Neural cell (in vitro differentiated cells): ENCODE results near the gene EIF4A3. TPM values are rescaled to one million over a fixed set of nuclear protein-coding genes. Genes with fewer than 3 reads are reported as not detected.

Experiments used
- H2AFZ ChIP-seq: fragments of 200-600, 300-800 bp; sonication (generic), shearing (Covaris generic); 2 replicates; pipeline ENCODE4 v1.6.0; 2014; ENCODE audit warnings: low read depth, mild to moderate bottlenecking, antibody characterized with exemption, low read length, moderate library complexity
- H3F3A ChIP-seq: fragments of 200-600 bp; shearing (Covaris generic); 2 replicates; pipeline ENCODE4 v1.6.1; 2016; ENCODE audit warnings: mild to moderate bottlenecking, moderate library complexity, mixed read lengths, antibody characterized with exemption, low read length; ENCODE audit not compliant: insufficient read depth, poor library complexity, severe bottlenecking
- H3K27ac ChIP-seq: fragments of 200-600, 300-800 bp; sonication (generic), shearing (Covaris generic); 2 replicates; pipeline ENCODE4 v1.5.1; 2014; ENCODE audit warnings: mild to moderate bottlenecking, low read length, moderate library complexity
- H3K27me3 ChIP-seq: fragments of 300-800, 200-600 bp; sonication (generic), shearing (Covaris generic); 2 replicates; pipeline ENCODE4 v1.6.0; 2014; ENCODE audit warnings: mild to moderate bottlenecking, low read depth, low read length, moderate library complexity; ENCODE audit not compliant: insufficient read depth
- H3K36me3 ChIP-seq: fragments of 300-800, 200-600 bp; sonication (generic), shearing (Covaris generic); 2 replicates; pipeline ENCODE4 v1.5.1; 2014; ENCODE audit warnings: mild to moderate bottlenecking, antibody characterized with exemption, low read length, moderate library complexity; ENCODE audit not compliant: insufficient read depth
- H3K4me2 ChIP-seq: fragments of 300-800, 200-600 bp; sonication (generic), shearing (Covaris generic); 2 replicates; pipeline ENCODE4 v1.6.0; 2014; ENCODE audit warnings: mild to moderate bottlenecking, low read length
- H3K4me3 ChIP-seq: fragments of 300-800, 200-600 bp; sonication (generic), shearing (Covaris generic); 2 replicates; pipeline ENCODE4 v1.5.1; 2014; ENCODE audit warnings: mild to moderate bottlenecking, low read length, moderate library complexity
- H3K79me2 ChIP-seq: fragments of 200-600 bp; shearing (Covaris generic); replicated peaks from 2 replicates; pipeline ENCODE4 v1.6.0; 2014; ENCODE audit warnings: mild to moderate bottlenecking, low read length, moderate library complexity; ENCODE audit not compliant: insufficient read depth
- H3K9ac ChIP-seq: fragments of 300-800, 200-600 bp; sonication (generic), shearing (Covaris generic); 2 replicates; pipeline ENCODE4 v1.6.1; 2016; ENCODE audit warnings: mild to moderate bottlenecking, low read length, mixed read lengths
- H3K9me2 ChIP-seq: fragments of 200-600 bp; shearing (Covaris generic); 2 replicates; pipeline ENCODE4 v1.6.1; 2016; ENCODE audit warnings: mild to moderate bottlenecking, low read length, mixed read lengths; ENCODE audit not compliant: insufficient read depth
- H3K9me3 ChIP-seq: fragments of 200-600, 300-800 bp; sonication (generic), shearing (Covaris generic); 2 replicates; pipeline ENCODE4 v1.6.1; 2016; ENCODE audit warnings: mild to moderate bottlenecking, mixed run types, low read length, moderate library complexity, mixed read lengths
- H4K20me1 ChIP-seq: fragments of 200-600 bp; shearing (Covaris generic); 2 replicates; pipeline ENCODE4 v1.6.1; 2016; ENCODE audit warnings: mild to moderate bottlenecking, mixed run types; ENCODE audit not compliant: insufficient read depth
- CTCF ChIP-seq: fragments of 450-650 bp; IDR thresholded peaks from 2 replicates; pipeline ENCODE4 v1.5.1; 2014; ENCODE audit warnings: antibody characterized with exemption, mild to moderate bottlenecking, moderate library complexity; ENCODE audit not compliant: poor library complexity, severe bottlenecking
- EP300 ChIP-seq: fragments of 450-650 bp; conservative IDR thresholded peaks from 2 replicates; pipeline ENCODE4 v1.6.1; 2014; ENCODE audit warnings: antibody characterized with exemption, mild to moderate bottlenecking, moderate library complexity; ENCODE audit not compliant: poor library complexity, severe bottlenecking
- EZH2 ChIP-seq: fragments of 200-600, 300-800 bp; shearing (Covaris generic), sonication (generic); IDR thresholded peaks from 2 replicates; pipeline ENCODE4 v1.6.1; 2014; ENCODE audit warnings: antibody characterized with exemption, low read length, borderline replicate concordance, mild to moderate bottlenecking; ENCODE audit not compliant: insufficient read depth, poor library complexity, severe bottlenecking
- MXI1 ChIP-seq: fragments of 450-650 bp; conservative IDR thresholded peaks from 2 replicates; pipeline ENCODE4 v1.6.1; 2014; ENCODE audit warnings: antibody characterized with exemption, mild to moderate bottlenecking; ENCODE audit not compliant: poor library complexity, severe bottlenecking
- POLR2AphosphoS5 ChIP-seq: IDR thresholded peaks from 2 replicates; pipeline ENCODE4 v1.6.1; 2012
- RAD21 ChIP-seq: fragments of 450-650 bp; conservative IDR thresholded peaks from 2 replicates; pipeline ENCODE4 v1.6.1; 2014; ENCODE audit warnings: antibody characterized with exemption, mild to moderate bottlenecking, moderate library complexity
- REST ChIP-seq: IDR thresholded peaks from 2 replicates; pipeline ENCODE4 v1.6.1; 2012; ENCODE audit warnings: borderline replicate concordance
- SMC3 ChIP-seq: fragments of 450-650 bp; conservative IDR thresholded peaks from 2 replicates; pipeline ENCODE4 v1.6.1; 2014; ENCODE audit warnings: antibody characterized with exemption, mild to moderate bottlenecking, moderate library complexity; ENCODE audit not compliant: poor library complexity
- TAF1 ChIP-seq: IDR thresholded peaks from 2 replicates; pipeline ENCODE4 v1.6.1; 2012; ENCODE audit warnings: low read depth
- polyA plus RNA-seq: library from polyadenylated mRNA; depleted of rRNA; stranded (reverse); fragments of >200 nt; gene quantifications from 2 replicates; pipeline ENCODE4 v1.2.3, GENCODE V29; 2014

Gene EIF4A3
- polyA plus RNA-seq, 1 donor from 2014 or later, result 109 TPM

DNA sequence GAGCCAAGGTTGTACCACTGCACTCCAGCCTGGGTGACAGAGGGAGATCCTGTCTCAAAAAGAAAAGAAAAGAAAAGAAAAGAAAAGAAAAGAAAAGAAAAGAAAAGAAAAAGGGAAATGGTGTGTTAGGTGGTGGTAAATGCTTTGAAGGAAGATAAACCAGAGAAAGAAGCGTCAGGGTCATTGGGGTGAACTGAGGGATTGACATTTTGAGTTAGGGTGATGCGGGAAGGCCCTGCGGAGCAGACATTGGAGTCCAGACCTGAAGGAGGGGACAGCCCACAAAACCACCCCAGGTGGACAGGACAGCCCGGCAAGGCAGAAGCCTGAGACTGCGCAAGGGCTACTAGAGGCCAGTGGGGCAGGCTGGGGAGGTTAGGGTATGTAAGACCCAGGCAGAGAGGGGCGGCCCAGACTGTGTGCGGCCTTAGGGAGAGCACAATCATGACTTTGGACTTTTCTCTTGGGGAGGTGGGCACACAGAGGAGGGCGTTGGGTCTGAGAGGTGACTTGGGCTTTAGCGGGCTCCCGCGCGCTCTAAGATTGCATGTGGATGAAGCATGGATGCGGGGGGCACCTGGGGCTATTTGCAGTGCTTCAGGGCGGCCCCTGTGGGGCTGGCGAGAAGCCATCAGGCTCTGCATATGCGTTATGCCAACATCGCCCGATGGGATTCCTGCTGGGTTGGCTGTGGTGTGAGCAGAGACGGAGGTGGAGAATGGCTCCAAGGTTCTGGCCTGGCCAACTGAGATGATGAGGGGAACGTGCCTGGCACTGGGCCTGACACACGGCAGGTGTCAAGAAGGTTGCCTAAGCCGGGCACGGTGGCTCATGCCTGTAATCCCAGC, 48.9 kb downstream of the EIF4A3 start:
- H3K4me3 ChIP-seq, result no peak overlapping the region
- H3K27ac ChIP-seq, result no peak overlapping the region
- H3K79me2 ChIP-seq, result peaks cover 9% of the 10 kb centered on the region
- H3K9me2 ChIP-seq, result no peaks in the 10 kb centered on the region
- no peaks in the 10 kb centered on the region for H3K27me3 ChIP-seq
- H3K9ac ChIP-seq, result no peak overlapping the region
- H4K20me1 ChIP-seq, result no peaks in the 10 kb centered on the region
- H3F3A ChIP-seq, result no peaks in the 10 kb centered on the region
- TF ChIP-seq SMC3, result no peak
- H3K36me3 ChIP-seq, result no peaks in the 10 kb centered on the region
- no peak overlapping the region for H3K4me2 ChIP-seq
- no peaks in the 10 kb centered on the region for H3K9me3 ChIP-seq
- H2AFZ ChIP-seq, result no peak overlapping the region

DNA sequence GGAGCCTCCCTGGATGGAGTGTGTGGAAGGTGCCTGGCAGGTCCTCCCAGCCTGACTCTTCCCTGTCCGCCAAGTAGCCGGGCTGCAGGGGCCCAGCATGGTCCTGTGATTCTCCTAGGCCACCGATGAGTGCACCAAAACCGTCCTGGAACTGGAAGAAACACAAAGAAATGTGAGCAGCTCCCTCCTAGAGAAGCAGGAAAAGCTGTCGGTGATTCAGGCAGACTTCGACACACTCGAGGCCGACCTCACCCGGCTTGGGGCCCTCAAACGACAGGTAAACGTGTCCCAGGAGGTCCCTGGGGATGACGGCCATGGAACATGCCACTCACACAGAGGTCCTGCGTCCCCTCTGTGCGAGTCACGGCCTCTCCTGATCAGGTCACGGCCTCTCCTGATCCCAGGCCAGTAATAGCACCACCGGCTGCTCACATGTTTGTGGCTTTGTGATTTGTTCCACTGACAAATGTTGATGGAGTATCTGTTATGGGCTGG, 49.8 kb downstream of the EIF4A3 start:
- Histone ChIP-seq H3F3A (no peaks in the 10 kb centered on the region), H3K79me2 (peaks cover 6% of the 10 kb centered on the region), H2AFZ (no peak overlapping the region), H4K20me1 (no peaks in the 10 kb centered on the region), H3K36me3 (no peaks in the 10 kb centered on the region), H3K9ac (no peak overlapping the region), H3K9me3 (no peaks in the 10 kb centered on the region), H3K4me3 (no peak overlapping the region), H3K27ac (no peak overlapping the region), H3K9me2 (no peaks in the 10 kb centered on the region), H3K4me2 (no peak overlapping the region), H3K27me3 (no peaks in the 10 kb centered on the region)
- no peak for TF ChIP-seq SMC3
- no peak for TF ChIP-seq REST
- no peak for TF ChIP-seq RAD21

GRCh38 chr17:80096561-80097021, 50.3 kb downstream of the EIF4A3 start:
- Histone ChIP-seq H3K4me2 (no peak overlapping the region), H3K36me3 (no peaks in the 10 kb centered on the region), H3K9me2 (no peaks in the 10 kb centered on the region), H3K4me3 (no peak overlapping the region), H2AFZ (no peak overlapping the region), H3K9me3 (no peaks in the 10 kb centered on the region), H3K79me2 (no peaks in the 10 kb centered on the region), H3F3A (no peaks in the 10 kb centered on the region), H3K27ac (no peak overlapping the region), H3K9ac (no peak overlapping the region), H3K27me3 (no peaks in the 10 kb centered on the region), H4K20me1 (no peaks in the 10 kb centered on the region)
- no peak for TF ChIP-seq REST
- TF ChIP-seq SMC3, result no peak
- no peak for TF ChIP-seq MXI1
- TF ChIP-seq EZH2, result no peak
- TF ChIP-seq RAD21, result no peak
- TF ChIP-seq CTCF, result no peak
- TF ChIP-seq TAF1, result no peak
- no peak for TF ChIP-seq EP300
- no peak for TF ChIP-seq POLR2AphosphoS5
